ENCODE data around the gene ADGRA1. TPM values are rescaled to one million over a fixed set of nuclear protein-coding genes. Genes with fewer than 3 reads are reported as not detected.

Gene ADGRA1
- total and polyA plus RNA-seq, 2 of the 8 experiments (the other 6 are each of a cell fraction or from before 2014, with no cell fraction given) = 0.17 to 0.21 TPM

- TF ChIP-seq MAX (IDR thresholded peaks at IDR 0.05) (no peak), CBX5 (IDR thresholded peaks at IDR 0.05; ENCODE audit: low read depth, low read length) (no peak), TAF1 (IDR thresholded peaks at IDR 0.05; ENCODE audit: low read depth, low read length) (no peak), SIX5 (IDR thresholded peaks at IDR 0.05; ENCODE audit: low read depth, low read length) (no peak)
Observed at GRCh38 chr10:133039803-133040165, 47.9 kb upstream of the ADGRA1 start (continued).
